Stimulated activated CD4-positive, alpha-beta T cell treated with anti-CD3 and anti-CD28 coated beads, Interleukin-2, amount 100 ng/mL, for 24 hours (primary cell): ENCODE measurements around the gene SMTNL2.
"Not testable (repeated sequence)": the region's sequence is repeated elsewhere in the genome, so short reads cannot be mapped to it uniquely, and the experiment has no call there.

Source experiments
- DNase-seq, 2 donors: peaks; one replicate each; pipeline ENCODE4 v3.0.0-alpha.2; 2020

The SMTNL2 gene

GRCh38 chr17:4560837-4561256 lies 23.5 kb upstream of the SMTNL2 start:
- DNase-seq = no peak

GRCh38 chr17:4562015-4562969 lies 22.0 kb upstream of the SMTNL2 start:
- no peak for DNase-seq

GRCh38 chr17:4565209-4566141 lies 18.9 kb upstream of the SMTNL2 start:
- peak; percentile 57 to 62 for DNase-seq

- peak; percentile 57 to 62 for DNase-seq
These were observed 17.5 kb upstream of the SMTNL2 start for GRCh38 chr17:4566785-4567184.

- DNase-seq = no peak
These were observed 14.7 kb upstream of the SMTNL2 start for GRCh38 chr17:4569591-4569990.

GRCh38 chr17:4572131-4572530 lies 12.2 kb upstream of the SMTNL2 start:
- no peak for DNase-seq

- no peak for DNase-seq
These were observed 11.2 kb upstream of the SMTNL2 start for GRCh38 chr17:4573115-4573514.

- DNase-seq = peak; percentile 72 to 74
These were observed 10.7 kb upstream of the SMTNL2 start for GRCh38 chr17:4573669-4574068.

GRCh38 chr17:4574448-4575045 lies 9.8 kb upstream of the SMTNL2 start:
- DNase-seq = no peak

GRCh38 chr17:4576161-4576558 lies 8.2 kb upstream of the SMTNL2 start:
- no peak for DNase-seq

GRCh38 chr17:4576729-4577322 lies 7.5 kb upstream of the SMTNL2 start:
- DNase-seq = no peak

- no peak for DNase-seq
These were observed 6.8 kb upstream of the SMTNL2 start for GRCh38 chr17:4577386-4577993.

- DNase-seq = not testable (repeated sequence)
These were observed 6.0 kb upstream of the SMTNL2 start for GRCh38 chr17:4578349-4578748.

GRCh38 chr17:4579678-4580077 lies 4.7 kb upstream of the SMTNL2 start:
- no peak for DNase-seq

- DNase-seq = no peak
These were observed 4.0 kb upstream of the SMTNL2 start for GRCh38 chr17:4580291-4580690.

GRCh38 chr17:4582101-4582501 lies 2.2 kb upstream of the SMTNL2 start:
- peak in 1 of 2 donors; percentile 15 for DNase-seq

GRCh38 chr17:4582691-4583090 lies 1.6 kb upstream of the SMTNL2 start:
- DNase-seq = no peak

GRCh38 chr17:4583206-4583605 lies 1.1 kb upstream of the SMTNL2 start:
- DNase-seq = no peak

GRCh38 chr17:4583782-4584100 lies 588 bp upstream of the SMTNL2 start:
- DNase-seq = peak in 1 of 2 donors; percentile 22

- no peak for DNase-seq
These were observed 748 bp downstream of the SMTNL2 start for GRCh38 chr17:4584917-4585637.

- no peak for DNase-seq
These were observed 1.3 kb downstream of the SMTNL2 start for GRCh38 chr17:4585638-4585994.

GRCh38 chr17:4586043-4586442 lies 1.7 kb downstream of the SMTNL2 start:
- no peak for DNase-seq
